LNCaP clone FGC (cell line): Measurements from ENCODE around the gene EFNA3.

Experiments used
- DNase-seq: peaks from one replicate; pipeline ENCODE4 v3.0.0-alpha.2; 2011; ENCODE audit warnings: low read depth
- H3K4me3 ChIP-seq: 2 replicates; pipeline ENCODE4 v1.5.1; 2011; ENCODE audit warnings: mild to moderate bottlenecking, low read depth, low read length, control low read depth
- TF ChIP-seq, protein P1 (sequence below): IDR thresholded peaks from 2 replicates; pipeline ENCODE4 v1.5.1; 2012; ENCODE audit warnings: mild to moderate bottlenecking; ENCODE audit not compliant: control insufficient read depth, insufficient read depth; ENCODE audit errors: extremely low read depth

Gene EFNA3

DNA sequence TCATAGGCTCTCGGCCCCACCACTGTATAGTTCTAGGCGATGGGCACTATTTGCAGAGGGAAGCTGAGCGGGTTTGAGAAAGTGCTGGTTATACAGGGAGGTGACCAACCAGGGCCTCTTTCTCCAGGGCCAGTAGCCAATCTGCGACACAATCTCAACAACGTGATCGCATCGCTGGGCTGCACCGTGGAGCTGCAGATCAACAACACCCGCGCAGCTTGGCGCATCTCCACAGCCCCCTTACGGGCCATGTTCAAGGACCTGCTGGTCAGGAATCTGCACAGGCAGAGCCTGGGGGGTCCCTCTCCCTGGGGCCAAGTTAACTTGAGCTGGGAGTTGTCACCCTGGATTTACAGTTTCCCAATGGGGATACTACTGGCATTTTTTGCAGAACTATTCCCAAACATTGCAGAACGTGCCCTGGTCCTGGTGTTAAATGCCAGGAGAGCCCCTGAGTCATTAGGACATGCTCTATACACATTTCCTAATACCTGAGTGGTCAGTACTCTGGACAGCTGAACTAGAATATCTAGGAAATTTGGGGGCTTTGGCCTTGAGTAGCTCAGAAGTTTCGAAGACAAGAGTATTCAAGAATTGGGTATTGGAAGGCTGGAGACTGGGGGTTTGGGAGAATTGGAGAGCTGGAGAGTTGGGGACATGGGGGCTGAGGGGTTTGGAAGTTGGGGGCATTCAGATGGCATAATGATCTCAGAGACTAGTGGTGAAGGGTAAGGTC lies 38.1 kb upstream of the EFNA3 start:
- H3K4me3 ChIP-seq, result no peak overlapping the region
- no peak for DNase-seq
- TF ChIP-seq, protein P1, sequence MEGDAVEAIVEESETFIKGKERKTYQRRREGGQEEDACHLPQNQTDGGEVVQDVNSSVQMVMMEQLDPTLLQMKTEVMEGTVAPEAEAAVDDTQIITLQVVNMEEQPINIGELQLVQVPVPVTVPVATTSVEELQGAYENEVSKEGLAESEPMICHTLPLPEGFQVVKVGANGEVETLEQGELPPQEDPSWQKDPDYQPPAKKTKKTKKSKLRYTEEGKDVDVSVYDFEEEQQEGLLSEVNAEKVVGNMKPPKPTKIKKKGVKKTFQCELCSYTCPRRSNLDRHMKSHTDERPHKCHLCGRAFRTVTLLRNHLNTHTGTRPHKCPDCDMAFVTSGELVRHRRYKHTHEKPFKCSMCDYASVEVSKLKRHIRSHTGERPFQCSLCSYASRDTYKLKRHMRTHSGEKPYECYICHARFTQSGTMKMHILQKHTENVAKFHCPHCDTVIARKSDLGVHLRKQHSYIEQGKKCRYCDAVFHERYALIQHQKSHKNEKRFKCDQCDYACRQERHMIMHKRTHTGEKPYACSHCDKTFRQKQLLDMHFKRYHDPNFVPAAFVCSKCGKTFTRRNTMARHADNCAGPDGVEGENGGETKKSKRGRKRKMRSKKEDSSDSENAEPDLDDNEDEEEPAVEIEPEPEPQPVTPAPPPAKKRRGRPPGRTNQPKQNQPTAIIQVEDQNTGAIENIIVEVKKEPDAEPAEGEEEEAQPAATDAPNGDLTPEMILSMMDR, result no peak

GRCh38 chr1:155042789-155043188 lies 35.8 kb upstream of the EFNA3 start:
- TF ChIP-seq, protein P1, result no peak
- H3K4me3 ChIP-seq, result no peak overlapping the region
- no peak for DNase-seq

GRCh38 chr1:155043301-155043702 lies 35.3 kb upstream of the EFNA3 start:
- TF ChIP-seq, protein P1, result no peak

GRCh38 chr1:155043793-155044192 lies 34.8 kb upstream of the EFNA3 start:
- DNase-seq, result no peak
- TF ChIP-seq, protein P1, result no peak
- no peak overlapping the region for H3K4me3 ChIP-seq

More at GRCh38 chr1:155043301-155043702, 35.3 kb upstream of the EFNA3 start:
- no peak for DNase-seq
- no peak overlapping the region for H3K4me3 ChIP-seq

- TF ChIP-seq, protein P1, result no peak
- H3K4me3 ChIP-seq, result no peak overlapping the region
These were observed 34.3 kb upstream of the EFNA3 start for GRCh38 chr1:155044365-155044764.

GRCh38 chr1:155044812-155045657 lies 33.6 kb upstream of the EFNA3 start:
- H3K4me3 ChIP-seq, result no peak overlapping the region
- DNase-seq, result peak; percentile 93
- TF ChIP-seq, protein P1, result peak; percentile 86

More at GRCh38 chr1:155044365-155044764, 34.3 kb upstream of the EFNA3 start:
- DNase-seq, result no peak
